T-cell (primary cell): ENCODE results near the gene MAP4K5. TPM values are rescaled to one million over a fixed set of nuclear protein-coding genes. Genes with fewer than 3 reads are reported as not detected.

ENCODE experiments used
- ATAC-seq, 4 experiments: fragments of 200-7000 bp in 3 of 4; fragments of 150-1000 bp in 1 of 4; cut with Tn5 transposase; replicated peaks in 1 of 4; 1 replicate in 3 of 4; 2 replicates in 1 of 4; pipeline ENCODE4 v1.10.0; 2021; ENCODE audit warnings: moderate library complexity in 3 of 4, mild to moderate bottlenecking in 2 of 4, moderate number of reproducible peaks in 1 of 4
- CTCF ChIA-PET, 2 donors: fragments of 300-600 bp; sonication (Branson Sonifier 250); formaldehyde crosslinking; loops; one replicate each; lab custom pipeline; 2022; ENCODE audit warnings: antibody characterized with exemption in 2 of 2; lab: Charles Lee
- POLR2A ChIA-PET, 2 donors: fragments of 300-600 bp; sonication (Branson Sonifier 250); formaldehyde crosslinking; loops; one replicate each; lab custom pipeline; 2022; ENCODE audit warnings: antibody characterized with exemption in 2 of 2; lab: Charles Lee
- DNase-seq, 35 experiments: peaks; one replicate each; pipeline versions ENCODE4 v3.0.0 to v3.0.0-alpha.2; 2013 to 2023
- H3K27ac ChIP-seq: one replicate; pipeline ENCODE4 v1.5.1; 2013; ENCODE audit warnings: low read length
- H3K27me3 ChIP-seq, 2 experiments: replicated peaks in 1 of 2; 1 replicate in 1 of 2; 2 replicates in 1 of 2; pipeline versions ENCODE4 v1.6.1 to v1.7.0; 2013; ENCODE audit warnings: low read length in 1 of 2, mixed read lengths in 1 of 2; ENCODE audit not compliant: control insufficient read depth in 2 of 2, insufficient read depth in 2 of 2; ENCODE audit errors: extremely low read depth in 1 of 2
- H3K36me3 ChIP-seq, 2 donors: 1 replicate in 1 of 2; 2 replicates in 1 of 2; pipeline versions ENCODE4 v1.6.1 to v1.7.0; 2013; ENCODE audit warnings: low read length in 1 of 2; ENCODE audit not compliant: control insufficient read depth in 2 of 2, insufficient read depth in 1 of 2; ENCODE audit errors: extremely low read depth in 1 of 2
- H3K4me1 ChIP-seq, 2 experiments: 1 replicate in 1 of 2; 2 replicates in 1 of 2; pipeline versions ENCODE4 v1.6.1 to v1.7.0; 2013; ENCODE audit warnings: low read length in 2 of 2, mixed read lengths in 1 of 2; ENCODE audit not compliant: insufficient read depth in 2 of 2, control insufficient read depth in 1 of 2; ENCODE audit errors: extremely low read depth in 1 of 2
- H3K4me3 ChIP-seq, 2 donors: 1 replicate in 1 of 2; 2 replicates in 1 of 2; pipeline versions ENCODE4 v1.5.1 to v1.7.0; 2013; ENCODE audit warnings: mild to moderate bottlenecking in 2 of 2, low read length in 1 of 2, moderate library complexity in 1 of 2; ENCODE audit not compliant: control insufficient read depth in 1 of 2; ENCODE audit errors: extremely low read depth in 1 of 2
- H3K9me3 ChIP-seq: 2 replicates; pipeline ENCODE4 v1.7.0; 2013
- H3K27ac Mint-ChIP-seq, 2 donors: one replicate each; pipeline ENCODE4 v1.8.0; 2020 to 2021; ENCODE audit warnings: mild to moderate bottlenecking in 2 of 2, mixed read lengths in 2 of 2
- H3K27me3 Mint-ChIP-seq, 2 donors: one replicate each; pipeline ENCODE4 v1.8.0; 2021 to 2022; ENCODE audit warnings: mixed read lengths in 2 of 2
- H3K36me3 Mint-ChIP-seq: one replicate; pipeline ENCODE4 v1.8.0; 2021; ENCODE audit warnings: mixed read lengths
- H3K4me1 Mint-ChIP-seq, 3 donors: one replicate each; pipeline ENCODE4 v1.8.0; 2020 to 2022; ENCODE audit warnings: mixed read lengths in 3 of 3, mild to moderate bottlenecking in 1 of 3
- H3K4me3 Mint-ChIP-seq, 3 donors: one replicate each; pipeline ENCODE4 v1.8.0; 2020 to 2022; ENCODE audit warnings: mild to moderate bottlenecking in 3 of 3, mixed read lengths in 3 of 3, moderate library complexity in 3 of 3
- H3K9me3 Mint-ChIP-seq, 3 donors: one replicate each; pipeline ENCODE4 v1.8.0; 2020 to 2022; ENCODE audit warnings: mixed read lengths in 3 of 3
- WGBS: methylation state at CpG from one replicate; pipeline ENCODE4 v1.1.5; 2013; ENCODE audit warnings: missing lambda C conversion rate; ENCODE audit not compliant: insufficient coverage; 5-methylcytosine and 5-hydroxymethylcytosine counted together
- total RNA-seq, 35 experiments: library from RNA in 6 of 35; stranded (reverse) in 6 of 35; fragments of 120-200 nt in 1 of 35; gene quantifications; one replicate each; pipeline versions ENCODE4 v1.2.1 to v1.2.4 and lab custom pipeline; 2013 to 2026

The MAP4K5 gene
- total RNA-seq, 5 donors from 2014 or later (not counting 1 experiment from before 2014, with no cell fraction given) = 33.5 to 48.2 (median 44.6) TPM

- CTCF ChIA-PET = no interaction called here
- H3K36me3 Mint-ChIP-seq = no peaks in the 10 kb centered on the region
- H3K27me3 Mint-ChIP-seq = peaks cover 0 to 6% of the 10 kb centered on the region in 2 donors
- 82% methylated on average over 4 of the region's 4 CpGs for WGBS
- Histone ChIP-seq H3K4me1 (peaks cover 4 to 7% of the 10 kb centered on the region in 2 experiments), H3K27me3 (peaks cover 0 to 3% of the 10 kb centered on the region in 2 experiments), H3K9me3 (no peaks in the 10 kb centered on the region), H3K4me3 (no peak overlapping the region), H3K36me3 (no peaks in the 10 kb centered on the region), H3K27ac (no peak overlapping the region)
- ATAC-seq (no peak), DNase-seq (no peak)
- H3K27ac Mint-ChIP-seq = no peak overlapping the region
- peaks cover 6 to 8% (median 6%) of the 10 kb centered on the region in 3 donors for H3K4me1 Mint-ChIP-seq
- H3K9me3 Mint-ChIP-seq = no peaks in the 10 kb centered on the region
- H3K4me3 Mint-ChIP-seq = no peak overlapping the region
- POLR2A ChIA-PET = no interaction called here
Measured at GRCh38 chr14:50371546-50371945, 160.8 kb downstream of the MAP4K5 start.

Other genes with a start within 250 kb of the MAP4K5 start
- gene L2HGDH, start 220.3 kb downstream of the MAP4K5 start, total RNA-seq = 1 to 10 TPM; 3.9 to 6.3 (median 4.4) TPM
- 10 to 100 TPM; 14.9 to 20.5 (median 19.0) TPM for gene DMAC2L, start 220.2 kb downstream of the MAP4K5 start, total RNA-seq
- 1 to 10 TPM; 4.6 to 7.7 (median 5.8) TPM for gene CDKL1, start 135.7 kb downstream of the MAP4K5 start, total RNA-seq
- gene ATL1, start 27.6 kb upstream of the MAP4K5 start, total RNA-seq = 1 to 10 TPM; 1.2 to 3.2 (median 2.1) TPM
- gene SAV1, start 135.7 kb upstream of the MAP4K5 start, total RNA-seq = 10 to 100 TPM in 3 of 5 donors, 1 to 10 TPM in 2; 9.1 to 12.2 (median 11.1) TPM